BJ (cell line): ENCODE data around the gene TCEAL4. TPM values are rescaled to one million over a fixed set of nuclear protein-coding genes. Genes with fewer than 3 reads are reported as not detected.

ENCODE experiments used
- CTCF ChIA-PET: fragments of 350-600 bp; formaldehyde crosslinking; extraction: SDS; loops from one replicate; lab custom pipeline; 2021; ENCODE audit warnings: antibody characterized with exemption, inconsistent platforms; lab: Yijun Ruan, JAX
- POLR2A ChIA-PET: fragments of 300-600 bp; sonication (Branson Sonifier 250); formaldehyde crosslinking; extraction: SDS; loops from one replicate; lab custom pipeline; 2021; ENCODE audit warnings: antibody characterized with exemption; lab: Charles Lee
- DNase-seq: peaks from one replicate; pipeline ENCODE4 v3.0.0-alpha.2; 2011; ENCODE audit warnings: low read depth
- H3K27me3 ChIP-seq: 2 replicates; pipeline ENCODE4 v1.6.0; 2011; ENCODE audit warnings: low read length; ENCODE audit not compliant: control insufficient read depth, insufficient read depth
- H3K36me3 ChIP-seq: 2 replicates; pipeline ENCODE4 v1.5.1; 2011; ENCODE audit warnings: low read length; ENCODE audit not compliant: control insufficient read depth, insufficient read depth
- H3K4me3 ChIP-seq: 2 replicates; pipeline ENCODE4 v1.5.1; 2011; ENCODE audit warnings: low read depth, mild to moderate bottlenecking, control low read depth, low read length
- CTCF ChIP-seq: IDR thresholded peaks from 2 replicates; pipeline ENCODE4 v1.5.1; 2011; ENCODE audit warnings: low read depth, mild to moderate bottlenecking, control low read depth, inconsistent platforms, low read length, moderate library complexity; ENCODE audit not compliant: insufficient read depth
- polyA plus RNA-seq: library from polyadenylated mRNA; depleted of rRNA; stranded (reverse); fragments of >200 nt; gene quantifications from 2 replicates; pipeline ENCODE4 v1.2.3, GENCODE V29; 2011

Gene TCEAL4
- polyA plus RNA-seq, 1 experiment = 28.6 TPM

- ChIA-PET POLR2A (no interaction called here), CTCF (no interaction called here)
- no peaks in the 10 kb centered on the region for H3K27me3 ChIP-seq
- no peak for TF ChIP-seq CTCF
- no peak overlapping the region for H3K4me3 ChIP-seq
- H3K36me3 ChIP-seq = no peaks in the 10 kb centered on the region
- DNase-seq = no peak
These were observed 38.8 kb downstream of the TCEAL4 start for GRCh38 chrX:103624111-103624510.

- Histone ChIP-seq H3K36me3 (no peaks in the 10 kb centered on the region), H3K27me3 (no peaks in the 10 kb centered on the region), H3K4me3 (no peak overlapping the region)
- CTCF ChIA-PET = no interaction called here
- POLR2A ChIA-PET = no interaction called here
- TF ChIP-seq CTCF = no peak
- DNase-seq = no peak
These were observed 41.5 kb downstream of the TCEAL4 start for GRCh38 chrX:103626855-103627254.

- DNase-seq = no peak
These were observed 43.3 kb downstream of the TCEAL4 start, which contains the start of gene TCEAL1 for GRCh38 chrX:103628386-103629317. TSS of gene TCEAL1 (plus strand) at chrX:103628975. CDS start at chrX:103629917, 942 bp downstream.

GRCh38 chrX:103629318-103630170 is 44.2 kb downstream of the TCEAL4 start:
- H3K27me3 ChIP-seq = no peaks in the 10 kb centered on the region
- peak overlapping the region; percentile 54 for H3K4me3 ChIP-seq
- TF ChIP-seq CTCF = peak; percentile 72
- no peak for DNase-seq
- ChIA-PET CTCF (interaction anchor here (1.0 to 1.7 kb wide), 7 partner anchors 9 to 95 kb away, joined by 3 to 6 read pairs (median 3); no protein-coding TSS in a partner anchor), POLR2A (interaction anchor here (0.5 to 0.8 kb wide), 3 partner anchors 14 to 96 kb away, joined by 3 to 4 read pairs (median 4); no protein-coding TSS in a partner anchor)
- no peaks in the 10 kb centered on the region for H3K36me3 ChIP-seq

More at GRCh38 chrX:103628386-103629317, 43.3 kb downstream of the TCEAL4 start, which contains the start of gene TCEAL1:
- POLR2A ChIA-PET = interaction anchor here (0.6 kb wide), 1 partner anchor 95 kb away, joined by 4 read pairs; no protein-coding TSS in a partner anchor
- H3K4me3 ChIP-seq = peak within 1 kb of the TSS; percentile 54
- no peak for TF ChIP-seq CTCF
- no peaks in the 10 kb centered on the region for H3K27me3 ChIP-seq
- CTCF ChIA-PET = interaction anchor here (1.1 to 1.7 kb wide), 3 partner anchors 10 to 13 kb away, joined by 5 to 6 read pairs (median 5); no protein-coding TSS in a partner anchor
- H3K36me3 ChIP-seq = no peaks in the 10 kb centered on the region
